Fibroblast of skin of left biceps (primary cell): ENCODE measurements around the gene SPOCK1.

Experiments
- DNase-seq, 2 experiments: peaks; one replicate each; pipeline ENCODE4 v3.0.0-alpha.2; 2013; ENCODE audit warnings: low read depth in 2 of 2

SPOCK1 gene

GRCh38 chr5:137113161-137113560 lies 386.0 kb downstream of the SPOCK1 start:
- DNase-seq: no peak

- no peak for DNase-seq
These were observed 393.6 kb downstream of the SPOCK1 start for GRCh38 chr5:137105351-137106035.

- no peak for DNase-seq
These were observed 397.6 kb downstream of the SPOCK1 start for GRCh38 chr5:137101544-137101943.

GRCh38 chr5:137099651-137100050 lies 399.5 kb downstream of the SPOCK1 start:
- no peak for DNase-seq

- DNase-seq: no peak
These were observed 400.5 kb downstream of the SPOCK1 start for GRCh38 chr5:137098663-137099062.

GRCh38 chr5:137098238-137098637 lies 400.9 kb downstream of the SPOCK1 start:
- no peak for DNase-seq

- no peak for DNase-seq
These were observed 401.9 kb downstream of the SPOCK1 start for GRCh38 chr5:137097203-137097602.

GRCh38 chr5:137096149-137097103 lies 402.7 kb downstream of the SPOCK1 start:
- no peak for DNase-seq

GRCh38 chr5:137095597-137095996 lies 403.5 kb downstream of the SPOCK1 start:
- no peak for DNase-seq

- no peak for DNase-seq
These were observed 406.3 kb downstream of the SPOCK1 start for GRCh38 chr5:137092831-137093230.

- DNase-seq: no peak
These were observed 407.7 kb downstream of the SPOCK1 start for GRCh38 chr5:137091472-137091871.

GRCh38 chr5:137090721-137091120 lies 408.4 kb downstream of the SPOCK1 start:
- DNase-seq: no peak

GRCh38 chr5:137090151-137090550 lies 409.0 kb downstream of the SPOCK1 start:
- DNase-seq: no peak

- DNase-seq: no peak
These were observed 411.0 kb downstream of the SPOCK1 start for GRCh38 chr5:137088175-137088574.

- DNase-seq: no peak
These were observed 412.8 kb downstream of the SPOCK1 start for GRCh38 chr5:137086342-137086741.

GRCh38 chr5:137085206-137085605 lies 413.9 kb downstream of the SPOCK1 start:
- no peak for DNase-seq

GRCh38 chr5:137084016-137084415 lies 415.1 kb downstream of the SPOCK1 start:
- DNase-seq: no peak

GRCh38 chr5:137082951-137083350 lies 416.2 kb downstream of the SPOCK1 start:
- no peak for DNase-seq

GRCh38 chr5:137078171-137078665 lies 420.9 kb downstream of the SPOCK1 start:
- DNase-seq: no peak

GRCh38 chr5:137075163-137075970 lies 423.8 kb downstream of the SPOCK1 start:
- DNase-seq: no peak

GRCh38 chr5:137073189-137073588 lies 425.9 kb downstream of the SPOCK1 start:
- DNase-seq: peak; percentile 7 to 8
